GM12878 (cell line): ENCODE data around the gene STX8. TPM values are rescaled to one million over a fixed set of nuclear protein-coding genes. Genes with fewer than 3 reads are reported as not detected.
"Not testable (repeated sequence)": the region's sequence is repeated elsewhere in the genome, so short reads cannot be mapped to it uniquely, and the experiment has no call there.

Experiments used
- ATAC-seq: fragments of 200-7000 bp; cut with Tn5 transposase; 3 replicates; pipeline ENCODE4 v1.9.1; 2020; ENCODE audit warnings: mild to moderate bottlenecking, moderate library complexity
- BruUV-seq: library from RNA; stranded (reverse); fragments of 400-500 nt; replicated peaks from 2 replicates; lab custom pipeline; 2021; lab: Mats Ljungman, UMichigan
- CTCF ChIA-PET: fragments of 300-600 bp; sonication (Branson Sonifier 250); formaldehyde crosslinking; extraction: SDS; loops from one replicate; lab custom pipeline; 2021; ENCODE audit warnings: inconsistent platforms; lab: Yijun Ruan, JAX
- POLR2A ChIA-PET: fragments of 350-600 bp; formaldehyde crosslinking; extraction: SDS; loops from one replicate; lab custom pipeline; 2021; ENCODE audit warnings: inconsistent platforms; lab: Charles Lee
- RAD21 ChIA-PET: fragments of 300-600 bp; sonication (Branson Sonifier 250); formaldehyde crosslinking; loops from one replicate; lab custom pipeline; 2023; ENCODE audit warnings: antibody characterized with exemption; ENCODE audit not compliant: unreplicated experiment; lab: Charles Lee
- SMC1A ChIA-PET: fragments of 300-600 bp; sonication (Branson Sonifier 250); formaldehyde crosslinking; loops from one replicate; lab custom pipeline; 2023; ENCODE audit not compliant: unreplicated experiment, uncharacterized antibody; lab: Charles Lee
- DNase-seq: peaks from one replicate; pipeline ENCODE4 v3.0.0-alpha.2; 2011; ENCODE audit warnings: low read depth, low spot score
- FAIRE-seq: peaks from 3 replicates; lab custom pipeline; 2011; peaks lifted over from hg19 to GRCh38; lab: Jason Lieb, UNC
- H2AFZ ChIP-seq: 2 replicates; pipeline ENCODE4 v1.6.0; 2011; ENCODE audit warnings: low read depth, low read length, control low read depth; ENCODE audit not compliant: control insufficient read depth
- H3K27ac ChIP-seq: 2 replicates; pipeline ENCODE4 v1.5.1; 2011; ENCODE audit warnings: control low read depth; ENCODE audit not compliant: control insufficient read depth, insufficient read depth
- H3K27me3 ChIP-seq, 2 experiments: replicated peaks in 1 of 2; 2 replicates each; pipeline versions ENCODE4 v1.6.0 to v1.6.1; 2011; ENCODE audit warnings: low read length in 1 of 2; ENCODE audit not compliant: control insufficient read depth in 2 of 2, insufficient read depth in 2 of 2
- H3K36me3 ChIP-seq, 2 experiments: 2 replicates each; pipeline ENCODE4 v1.5.1; 2011; ENCODE audit warnings: low read length in 1 of 2; ENCODE audit not compliant: control insufficient read depth in 2 of 2, insufficient read depth in 2 of 2
- H3K4me1 ChIP-seq: 2 replicates; pipeline ENCODE4 v1.6.1; 2011; ENCODE audit warnings: mild to moderate bottlenecking, low read length, moderate library complexity, mixed read lengths; ENCODE audit not compliant: control insufficient read depth, insufficient read depth
- H3K4me2 ChIP-seq: 2 replicates; pipeline ENCODE4 v1.6.0; 2011; ENCODE audit warnings: control low read depth; ENCODE audit not compliant: control insufficient read depth, insufficient read depth
- H3K4me3 ChIP-seq: fragments of 200-600 bp; sonication (generic); 2 replicates; pipeline ENCODE4 v1.5.1; 2016
- H3K79me2 ChIP-seq: 2 replicates; pipeline ENCODE4 v1.6.0; 2011; ENCODE audit warnings: low read length; ENCODE audit not compliant: control insufficient read depth, insufficient read depth
- H3K9ac ChIP-seq: 2 replicates; pipeline ENCODE4 v1.8.0; 2011; ENCODE audit warnings: low read length, control low read depth, mixed read lengths; ENCODE audit not compliant: control insufficient read depth, insufficient read depth
- H3K9me3 ChIP-seq: replicated peaks from 3 replicates; pipeline ENCODE4 v1.5.1; 2011; ENCODE audit warnings: mild to moderate bottlenecking, low read length; ENCODE audit not compliant: control insufficient read depth, insufficient read depth
- H4K20me1 ChIP-seq: 2 replicates; pipeline ENCODE4 v1.6.0; 2011; ENCODE audit not compliant: control insufficient read depth, insufficient read depth
- CEBPZ ChIP-seq: fragments of 150-350 bp; IDR thresholded peaks from 2 replicates; pipeline ENCODE4 v1.6.1; 2016; ENCODE audit warnings: low read depth, low read length
- WGBS: methylation state at CpG from one replicate; pipeline ENCODE4 v1.1.6; 2016; ENCODE audit warnings: low lambda C conversion rate; ENCODE audit not compliant: insufficient replicate concordance, insufficient coverage; ENCODE audit errors: missing lambda C conversion rate; 5-methylcytosine and 5-hydroxymethylcytosine counted together
- in situ Hi-C: fragments of 300-500 bp; cut with MboI; formaldehyde crosslinking; loops from 9 replicates; pipeline ENCODE4 v1.14.3; 2018; ENCODE audit warnings: mixed read lengths
- intact Hi-C: fragments of 100-400 bp; cut with micrococcal nuclease; formaldehyde crosslinking; loops from one replicate; pipeline ENCODE4 v1.14.2; 2022; ENCODE audit not compliant: unreplicated experiment
- polyA plus RNA-seq, 11 experiments: library from polyadenylated mRNA; depleted of rRNA in 4 of 11; unstranded in 6 of 11; stranded (reverse) in 5 of 11; fragments of >200 nt; fragmentation: Nextera tagmentation in 4 of 11; fragmentation: Illumina TruSeq in 1 of 11; extraction: Ambion mirVana in 4 of 11; extraction: Trizol in 1 of 11; gene quantifications; 1 replicate in 1 of 11; 2 replicates in 10 of 11; pipeline versions ENCODE4 v1.2.1 to v1.2.3, GENCODE V29; 2011 to 2016; ENCODE audit warnings: inconsistent platforms in 2 of 11, missing spikeins in 2 of 11, low read depth in 1 of 11
- total RNA-seq, 4 experiments: library from RNA; depleted of rRNA in 3 of 4; stranded (reverse); fragments of >200 nt in 3 of 4; fragmentation: Illumina TruSeq in 1 of 4; extraction: Trizol in 1 of 4; gene quantifications; 2 replicates each; pipeline versions ENCODE4 v1.2.1 to v1.2.3, GENCODE V29; 2013 to 2021

The STX8 gene
- total and polyA plus RNA-seq, 10 of the 15 experiments (the other 5 are each of a cell fraction or from before 2014, with no cell fraction given): 47.9 to 151 (median 72.9) TPM

GRCh38 chr17:9339958-9340357 is 235.7 kb downstream of the STX8 start:
- no peak overlapping the region for H3K27ac ChIP-seq
- no peak for TF ChIP-seq CEBPZ
- no peak overlapping the region for H3K9ac ChIP-seq
- no peaks in the 10 kb centered on the region for H3K36me3 ChIP-seq
- RAD21 ChIA-PET: no interaction called here
- H3K4me2 ChIP-seq: no peak overlapping the region
- in situ Hi-C loops (no loop called here), intact Hi-C loops (no loop called here)
- BruUV-seq: no TSS peak
- peaks cover 4% of the 10 kb centered on the region for H3K9me3 ChIP-seq
- H3K27me3 ChIP-seq: no peaks in the 10 kb centered on the region
- no peaks in the 10 kb centered on the region for H3K79me2 ChIP-seq
- H2AFZ ChIP-seq: no peak overlapping the region
- no peak overlapping the region for H3K4me3 ChIP-seq
- CTCF ChIA-PET: no interaction called here
- H4K20me1 ChIP-seq: no peaks in the 10 kb centered on the region
- WGBS: 82% methylated on average over 7 of the region's 7 CpGs
- ATAC-seq (no peak), FAIRE-seq (no peak), DNase-seq (no peak)
- POLR2A ChIA-PET: no interaction called here
- SMC1A ChIA-PET: interaction anchor here (0.9 kb wide), 1 partner anchor 43 kb away, joined by 4 read pairs; no protein-coding TSS in a partner anchor
- H3K4me1 ChIP-seq: 0 out of 2 replicates have a peak, but pooled peaks cover 3% of the 10 kb centered on the region

GRCh38 chr17:9339482-9339881 is 236.1 kb downstream of the STX8 start:
- ATAC-seq, CTCF ChIA-PET, H3K79me2 ChIP-seq, in situ Hi-C loops, H3K4me3 ChIP-seq, DNase-seq, FAIRE-seq, BruUV-seq, intact Hi-C loops, H4K20me1 ChIP-seq, H2AFZ ChIP-seq, RAD21 ChIA-PET, H3K36me3 ChIP-seq, H3K4me1 ChIP-seq, H3K9ac ChIP-seq, H3K27ac ChIP-seq, H3K4me2 ChIP-seq, H3K9me3 ChIP-seq, H3K27me3 ChIP-seq: not testable (repeated sequence)
- SMC1A ChIA-PET: interaction anchor here (0.9 kb wide), 1 partner anchor 43 kb away, joined by 4 read pairs; no protein-coding TSS in a partner anchor
- POLR2A ChIA-PET: interaction anchor here (0.6 kb wide), 1 partner anchor 137 kb away, joined by 3 read pairs; no protein-coding TSS in a partner anchor
- WGBS: 87% methylated on average over 10 of the region's 10 CpGs
